B cell (primary cell): ENCODE measurements around the gene S100A16. TPM values are rescaled to one million over a fixed set of nuclear protein-coding genes. Genes with fewer than 3 reads are reported as not detected.
"Not testable (repeated sequence)": the region's sequence is repeated elsewhere in the genome, so short reads cannot be mapped to it uniquely, and the experiment has no call there.

ENCODE experiments used
- ATAC-seq: fragments of 200-7000 bp; cut with Tn5 transposase; one replicate; pipeline ENCODE4 v1.10.0; 2021; ENCODE audit warnings: low read depth, mild to moderate bottlenecking, moderate number of reproducible peaks, moderate library complexity
- CTCF ChIA-PET: fragments of 350-600 bp; sonication (Branson Sonifier 250); formaldehyde crosslinking; loops from one replicate; lab custom pipeline; 2021; ENCODE audit warnings: antibody characterized with exemption, inconsistent platforms; lab: Charles Lee
- POLR2A ChIA-PET: fragments of 350-600 bp; sonication (Branson Sonifier 250); formaldehyde crosslinking; loops from one replicate; lab custom pipeline; 2021; ENCODE audit warnings: antibody characterized with exemption; lab: Charles Lee
- DNase-seq: peaks from one replicate; pipeline ENCODE4 v3.0.0; 2013
- H2AFZ ChIP-seq: 2 replicates; pipeline ENCODE4 v1.6.1; 2012; ENCODE audit warnings: mild to moderate bottlenecking, low read depth, low read length; ENCODE audit not compliant: insufficient read depth, poor library complexity, severe bottlenecking
- H3K27ac ChIP-seq, 2 donors: 1 replicate in 1 of 2; 2 replicates in 1 of 2; pipeline ENCODE4 v1.5.1; 2012 to 2013; ENCODE audit warnings: low read length in 2 of 2, mild to moderate bottlenecking in 2 of 2, moderate library complexity in 1 of 2
- H3K27me3 ChIP-seq, 4 experiments: fragments of 200-600 bp in 1 of 4; sonication (generic) in 1 of 4; replicated peaks in 1 of 4; 1 replicate in 2 of 4; 2 replicates in 2 of 4; pipeline versions ENCODE4 v1.6.1 to v1.7.0; 2013 to 2016; ENCODE audit warnings: low read length in 3 of 4, mild to moderate bottlenecking in 2 of 4, mixed read lengths in 1 of 4, moderate library complexity in 1 of 4; ENCODE audit not compliant: insufficient read depth in 4 of 4, control insufficient read depth in 3 of 4; ENCODE audit errors: control extremely low read depth in 1 of 4
- H3K36me3 ChIP-seq, 2 experiments: replicated peaks in 1 of 2; 1 replicate in 1 of 2; 2 replicates in 1 of 2; pipeline versions ENCODE4 v1.6.1 to v1.7.1; 2013; ENCODE audit warnings: low read length in 1 of 2; ENCODE audit not compliant: insufficient read depth in 2 of 2, control insufficient read depth in 1 of 2; ENCODE audit errors: control extremely low read depth in 1 of 2, extremely low read depth in 1 of 2
- H3K4me1 ChIP-seq, 2 donors: fragments of 200-600 bp in 1 of 2; sonication (generic) in 1 of 2; 1 replicate in 1 of 2; 2 replicates in 1 of 2; pipeline versions ENCODE4 v1.5.1 to v1.6.1; 2013 to 2017; ENCODE audit warnings: low read length in 2 of 2; ENCODE audit not compliant: control insufficient read depth in 2 of 2, insufficient read depth in 2 of 2
- H3K4me2 ChIP-seq: replicated peaks from 2 replicates; pipeline ENCODE3; 2012; ENCODE audit warnings: mild to moderate bottlenecking, low read depth, low read length; ENCODE audit not compliant: poor library complexity, severe bottlenecking
- H3K4me3 ChIP-seq, 5 experiments: fragments of 200-600 bp in 1 of 5; sonication (generic) in 1 of 5; 1 replicate in 3 of 5; 2 replicates in 2 of 5; pipeline versions ENCODE4 v1.5.1 to v1.7.0; 2011 to 2016; ENCODE audit warnings: low read length in 4 of 5, mild to moderate bottlenecking in 4 of 5, low read depth in 2 of 5, control low read depth in 1 of 5, moderate library complexity in 1 of 5; ENCODE audit not compliant: insufficient read depth in 1 of 5; ENCODE audit errors: control extremely low read depth in 1 of 5, extremely low read depth in 1 of 5
- H3K79me2 ChIP-seq: fragments of 200-600 bp; sonication (generic); one replicate; pipeline ENCODE4 v1.6.0; 2016; ENCODE audit warnings: low read length; ENCODE audit not compliant: control insufficient read depth, insufficient read depth
- H3K9ac ChIP-seq: fragments of 200-600 bp; sonication (generic); 2 replicates; pipeline ENCODE4 v1.6.1; 2017; ENCODE audit warnings: mild to moderate bottlenecking, low read length, moderate library complexity
- H3K9me3 ChIP-seq, 3 donors: one replicate each; pipeline versions ENCODE4 v1.6.1 to v1.7.1; 2013; ENCODE audit warnings: low read length in 2 of 3; ENCODE audit not compliant: control insufficient read depth in 2 of 3, insufficient read depth in 1 of 3; ENCODE audit errors: control extremely low read depth in 1 of 3
- H4K20me1 ChIP-seq: 2 replicates; pipeline ENCODE4 v1.6.0; 2012; ENCODE audit warnings: mild to moderate bottlenecking, low read length; ENCODE audit not compliant: insufficient read depth, control insufficient read depth, poor library complexity, severe bottlenecking
- H3K27ac Mint-ChIP-seq: one replicate; pipeline ENCODE4 v1.8.0; 2021; ENCODE audit warnings: mixed read lengths
- H3K27me3 Mint-ChIP-seq: one replicate; pipeline ENCODE4 v1.8.0; 2021; ENCODE audit warnings: mixed read lengths
- H3K4me1 Mint-ChIP-seq: one replicate; pipeline ENCODE4 v1.8.0; 2021; ENCODE audit warnings: mixed read lengths
- H3K4me3 Mint-ChIP-seq: one replicate; pipeline ENCODE4 v1.8.0; 2021; ENCODE audit warnings: mixed read lengths
- H3K9me3 Mint-ChIP-seq: one replicate; pipeline ENCODE4 v1.8.0; 2022; ENCODE audit warnings: mixed read lengths; ENCODE audit not compliant: insufficient read depth
- EZH2 ChIP-seq: IDR thresholded peaks from 2 replicates; pipeline ENCODE4 v1.6.1; 2012; ENCODE audit warnings: borderline replicate concordance, low read depth, mild to moderate bottlenecking, moderate library complexity, low read length; ENCODE audit not compliant: insufficient read depth, poor library complexity, severe bottlenecking
- WGBS: methylation state at CpG from one replicate; pipeline ENCODE4 v1.1.5; 2013; ENCODE audit warnings: missing lambda C conversion rate; ENCODE audit not compliant: insufficient coverage; 5-methylcytosine and 5-hydroxymethylcytosine counted together
- intact Hi-C: fragments of 100-400 bp; cut with micrococcal nuclease; formaldehyde crosslinking; loops from one replicate; pipeline ENCODE4 v1.10.0; 2022
- polyA plus RNA-seq: library from polyadenylated mRNA; depleted of rRNA; stranded (reverse); fragments of >200 nt; gene quantifications from 2 replicates; pipeline ENCODE4 v1.2.3, GENCODE V29; 2012
- total RNA-seq, 2 donors: library from RNA; stranded (reverse); fragments of 120-200 nt in 1 of 2; gene quantifications; 1 replicate in 1 of 2; 2 replicates in 1 of 2; pipeline versions ENCODE4 v1.2.3 to v1.2.4, GENCODE V29; 2013 to 2022
- TF ChIP-seq, protein P1 (sequence below): fragments of 200-600 bp; IDR thresholded peaks from one replicate; pipeline ENCODE4 v1.8.0; 2022; ENCODE audit warnings: antibody characterized with exemption, mild to moderate bottlenecking

Gene S100A16
- total and polyA plus RNA-seq, 2 donors (not counting 1 experiment from before 2014, with no cell fraction given): not detected

DNA sequence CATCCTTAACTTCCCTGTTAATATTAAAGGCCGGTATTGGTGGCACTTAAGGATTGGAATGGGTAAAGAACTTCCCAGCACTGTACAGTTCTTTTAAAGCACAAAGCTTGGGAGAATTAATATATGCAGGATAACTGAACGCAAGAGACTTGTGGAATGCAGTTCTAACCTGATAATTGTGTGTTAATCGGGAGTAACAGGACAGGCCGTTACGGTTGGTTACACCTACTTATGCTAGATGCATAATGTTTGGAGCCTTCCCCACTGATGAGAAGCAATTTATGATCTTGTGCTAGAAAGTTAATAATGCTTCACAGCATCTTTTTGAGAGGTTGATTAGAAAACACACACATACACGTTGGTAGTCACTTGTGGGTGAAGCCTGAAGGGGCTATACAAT lies 27.9 kb upstream of the S100A16 start:
- no peak for DNase-seq
- Histone ChIP-seq H2AFZ (no peak overlapping the region), H3K4me1 (peaks cover 2 to 4% of the 10 kb centered on the region in 2 donors), H4K20me1 (peaks cover 24% of the 10 kb centered on the region), H3K4me2 (no peak overlapping the region), H3K9ac (no peak overlapping the region), H3K79me2 (peaks cover 72% of the 10 kb centered on the region), H3K27ac (no peak overlapping the region), H3K27me3 (no peaks in the 10 kb centered on the region), H3K4me3 (no peak overlapping the region), H3K9me3 (no peaks in the 10 kb centered on the region), H3K36me3 (peaks cover 58 to 97% of the 10 kb centered on the region in 2 experiments)
- ChIA-PET CTCF (no interaction called here), POLR2A (no interaction called here)
- intact Hi-C loops: no loop called here
- ATAC-seq: no peak
- H3K9me3 Mint-ChIP-seq: no peaks in the 10 kb centered on the region
- no peaks in the 10 kb centered on the region for H3K27me3 Mint-ChIP-seq
- peaks cover 33% of the 10 kb centered on the region for H3K4me1 Mint-ChIP-seq
- no peak overlapping the region for H3K27ac Mint-ChIP-seq
- TF ChIP-seq, protein P1, sequence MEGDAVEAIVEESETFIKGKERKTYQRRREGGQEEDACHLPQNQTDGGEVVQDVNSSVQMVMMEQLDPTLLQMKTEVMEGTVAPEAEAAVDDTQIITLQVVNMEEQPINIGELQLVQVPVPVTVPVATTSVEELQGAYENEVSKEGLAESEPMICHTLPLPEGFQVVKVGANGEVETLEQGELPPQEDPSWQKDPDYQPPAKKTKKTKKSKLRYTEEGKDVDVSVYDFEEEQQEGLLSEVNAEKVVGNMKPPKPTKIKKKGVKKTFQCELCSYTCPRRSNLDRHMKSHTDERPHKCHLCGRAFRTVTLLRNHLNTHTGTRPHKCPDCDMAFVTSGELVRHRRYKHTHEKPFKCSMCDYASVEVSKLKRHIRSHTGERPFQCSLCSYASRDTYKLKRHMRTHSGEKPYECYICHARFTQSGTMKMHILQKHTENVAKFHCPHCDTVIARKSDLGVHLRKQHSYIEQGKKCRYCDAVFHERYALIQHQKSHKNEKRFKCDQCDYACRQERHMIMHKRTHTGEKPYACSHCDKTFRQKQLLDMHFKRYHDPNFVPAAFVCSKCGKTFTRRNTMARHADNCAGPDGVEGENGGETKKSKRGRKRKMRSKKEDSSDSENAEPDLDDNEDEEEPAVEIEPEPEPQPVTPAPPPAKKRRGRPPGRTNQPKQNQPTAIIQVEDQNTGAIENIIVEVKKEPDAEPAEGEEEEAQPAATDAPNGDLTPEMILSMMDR: no peak
- TF ChIP-seq EZH2: no peak
- 100% methylated on average over 2 of the region's 6 CpGs for WGBS
- H3K4me3 Mint-ChIP-seq: no peak overlapping the region

DNA sequence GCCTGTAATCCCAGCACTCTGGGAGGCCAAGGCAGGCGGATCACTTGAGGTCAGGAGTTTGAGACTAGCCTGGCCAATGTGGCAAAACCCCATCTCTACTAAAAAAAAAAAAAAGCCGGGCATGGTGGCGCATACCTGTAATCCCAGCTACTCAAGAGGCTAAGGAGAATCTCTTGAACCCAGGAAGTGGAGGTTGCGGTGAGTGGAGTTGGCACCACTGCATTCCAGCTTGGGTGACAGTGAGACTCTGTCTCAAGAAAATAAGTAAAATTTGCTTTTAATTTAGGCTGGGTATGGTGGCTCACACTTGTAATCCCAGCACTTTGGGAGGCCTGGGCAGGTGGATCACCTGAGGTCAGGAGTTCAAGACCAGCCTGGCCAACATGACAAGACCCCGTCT lies 27.3 kb upstream of the S100A16 start:
- H3K27me3 Mint-ChIP-seq, H3K9ac ChIP-seq, H3K4me3 ChIP-seq, intact Hi-C loops, H2AFZ ChIP-seq, H3K27ac Mint-ChIP-seq, CTCF ChIA-PET, H3K27me3 ChIP-seq, H3K27ac ChIP-seq, DNase-seq, H3K9me3 ChIP-seq, H3K4me3 Mint-ChIP-seq, H3K9me3 Mint-ChIP-seq, H3K4me2 ChIP-seq, ATAC-seq: not testable (repeated sequence)
- 100% methylated on average over 2 of the region's 5 CpGs for WGBS
- Histone ChIP-seq H3K79me2 (peaks cover 78% of the 10 kb centered on the region), H4K20me1 (peaks cover 29% of the 10 kb centered on the region), H3K4me1 (peaks cover 5 to 11% of the 10 kb centered on the region in 2 donors), H3K36me3 (peaks cover 52 to 92% of the 10 kb centered on the region in 2 experiments)
- peaks cover 37% of the 10 kb centered on the region for H3K4me1 Mint-ChIP-seq
- POLR2A ChIA-PET: interaction anchor here (0.7 kb wide), 1 partner anchor 1117 kb away, joined by 4 read pairs; no protein-coding TSS in a partner anchor
